HEK293 (cell line): ENCODE measurements around the gene NRP1.

Experiments used
- CTCF ChIP-seq: fragments of 450-650 bp; formaldehyde crosslinking; IDR thresholded peaks from 2 replicates; pipeline ENCODE4 v1.5.1; 2016; ENCODE audit warnings: missing biosample characterization, missing genetic modification characterization
- PBX3 ChIP-seq: sonication (generic); formaldehyde crosslinking; IDR thresholded peaks from 2 replicates; pipeline ENCODE4 v1.8.1; 2022; ENCODE audit warnings: mild to moderate bottlenecking, moderate library complexity, missing genetic modification reagents
- SETDB1 ChIP-seq: IDR thresholded peaks from one replicate; pipeline ENCODE4 v1.6.1; 2017; ENCODE audit warnings: mild to moderate bottlenecking, low read length, moderate library complexity, mixed read lengths; ENCODE audit not compliant: insufficient read length
- ZBTB21 ChIP-seq: fragments of 450-650 bp; formaldehyde crosslinking; IDR thresholded peaks from 2 replicates; pipeline ENCODE4 v1.5.1; 2017; ENCODE audit warnings: missing biosample characterization, missing genetic modification characterization
- ZBTB7A ChIP-seq: fragments of 450-650 bp; formaldehyde crosslinking; IDR thresholded peaks from 2 replicates; pipeline ENCODE4 v1.5.1; 2016; ENCODE audit warnings: low read depth, missing biosample characterization, missing genetic modification characterization
- ZFP41 ChIP-seq: fragments of 450-650 bp; formaldehyde crosslinking; IDR thresholded peaks from 2 replicates; pipeline ENCODE4 v1.5.1; 2016; ENCODE audit warnings: missing biosample characterization, missing genetic modification characterization, borderline replicate concordance
- ZNF140 ChIP-seq: fragments of 450-650 bp; formaldehyde crosslinking; IDR thresholded peaks from 2 replicates; pipeline ENCODE4 v1.5.1; 2016; ENCODE audit warnings: missing biosample characterization, missing genetic modification characterization
- ZNF148 ChIP-seq: fragments of 450-650 bp; formaldehyde crosslinking; IDR thresholded peaks from 2 replicates; pipeline ENCODE4 v1.5.0; 2017; ENCODE audit warnings: missing biosample characterization, missing genetic modification characterization, borderline replicate concordance
- ZNF155 ChIP-seq: fragments of 450-650 bp; formaldehyde crosslinking; IDR thresholded peaks from 2 replicates; pipeline ENCODE4 v1.5.1; 2016; ENCODE audit warnings: missing biosample characterization, missing genetic modification characterization
- ZNF335 ChIP-seq: fragments of 450-650 bp; formaldehyde crosslinking; conservative IDR thresholded peaks from 2 replicates; pipeline ENCODE4 v1.5.1; 2016; ENCODE audit warnings: missing biosample characterization, missing genetic modification characterization
- ZNF704 ChIP-seq: fragments of 450-650 bp; formaldehyde crosslinking; IDR thresholded peaks from 2 replicates; pipeline ENCODE4 v1.5.1; 2016; ENCODE audit warnings: missing biosample characterization, missing genetic modification characterization
- ZNF707 ChIP-seq: fragments of 450-650 bp; formaldehyde crosslinking; IDR thresholded peaks from 2 replicates; pipeline ENCODE4 v1.5.1; 2016; ENCODE audit warnings: missing biosample characterization, missing genetic modification characterization

- TF ChIP-seq ZBTB21 = no peak
- no peak for TF ChIP-seq ZBTB7A
- TF ChIP-seq CTCF (tag by site-specific recombination) = no peak
- TF ChIP-seq ZNF140 (tag by site-specific recombination) = no peak
- TF ChIP-seq ZNF155 (tag by site-specific recombination) = no peak
- TF ChIP-seq ZNF148 = no peak
- TF ChIP-seq ZNF704 = no peak
- TF ChIP-seq ZNF707 (tag by site-specific recombination) = no peak
- TF ChIP-seq ZNF335 (tag by site-specific recombination) = no peak
- TF ChIP-seq SETDB1 = no peak
- TF ChIP-seq ZFP41 = no peak
- no peak for TF ChIP-seq PBX3
These were observed 206.8 kb downstream of the NRP1 start for GRCh38 chr10:33127622-33128021.
